Pancreas (tissue), 10 donors: ENCODE data around the gene PACRG. TPM values are rescaled to one million over a fixed set of nuclear protein-coding genes. Genes with fewer than 3 reads are reported as not detected.

Experiments
- ATAC-seq, 4 donors: fragments of 200-7000 bp; cut with Tn5 transposase; one replicate each; pipeline versions ENCODE4 v1.8.0 to v1.9.1; 2020; ENCODE audit warnings: mild to moderate bottlenecking in 4 of 4, moderate library complexity in 4 of 4
- DNase-seq, 6 donors: peaks; one replicate each; pipeline ENCODE4 v3.0.0-alpha.2; 2020
- FAIRE-seq: peaks from 2 replicates; lab custom pipeline; 2012; peaks lifted over from hg19 to GRCh38; lab: Jason Lieb, UNC
- H3K27ac ChIP-seq, 4 donors: fragments of 200-600 bp; sonication (generic); 1 replicate in 3 of 4; 2 replicates in 1 of 4; pipeline versions ENCODE4 v1.5.0 to v1.8.0; 2020
- H3K27me3 ChIP-seq, 4 donors: fragments of 200-600 bp; one replicate each; pipeline ENCODE4 v1.8.0; 2021
- H3K36me3 ChIP-seq, 3 donors: fragments of 200-600 bp; sonication (generic) in 1 of 3; one replicate each; pipeline versions ENCODE4 v1.5.0 to v1.8.0; 2020 to 2021
- H3K4me1 ChIP-seq, 3 donors: fragments of 200-600 bp; one replicate each; pipeline ENCODE4 v1.8.0; 2021
- H3K4me3 ChIP-seq, 4 donors: fragments of 200-600 bp; sonication (generic) in 2 of 4; one replicate each; pipeline versions ENCODE4 v1.5.0 to v1.8.0; 2020 to 2021
- H3K9me3 ChIP-seq, 4 donors: fragments of 200-600 bp; one replicate each; pipeline ENCODE4 v1.8.0; 2021
- CTCF ChIP-seq, 4 donors: fragments of 200-600 bp; sonication (generic) in 3 of 4; IDR thresholded peaks; one replicate each; pipeline versions ENCODE4 v1.5.0 to v1.8.0; 2021; ENCODE audit warnings: antibody characterized with exemption in 4 of 4
- WGBS, 2 donors: extraction: QIAGEN DNeasy Blood & Tissue Kit; methylation state at CpG; one replicate each; pipeline ENCODE4 v1.1.7; 2013; 5-methylcytosine and 5-hydroxymethylcytosine counted together
- intact Hi-C, 3 donors: fragments of 100-400 bp; cut with DNase I; formaldehyde crosslinking; loops; one replicate each; pipeline versions ENCODE4 v1.11.1 to v1.14.2; 2022
- polyA plus RNA-seq, 2 donors: library from polyadenylated mRNA; stranded (reverse); fragments of 200-250 nt; gene quantifications; one replicate each; pipeline ENCODE4 v1.2.3, GENCODE V29; 2013
- total RNA-seq, 6 donors: library from RNA; stranded (reverse); fragmentation: NEBNext Ultra II Directional in 4 of 6; extraction: Animal tissue kit (Norgen Biotek cat#: 25700) in 4 of 6; gene quantifications; one replicate each; pipeline versions ENCODE4 v1.2.1 to v1.2.4, GENCODE V29; 2021 to 2023
- donor health status: healthy with polysubstance abuse.
- donor health status: DM: no; HTN: no; CAD: no; lungs with moderate emphysema.
- donor health status: DM: no; HTN: no; CAD: no.
- donor health status: control.
- donor health status: control.
- donor health status: Bipolar disorder and iron deficiency.
- donor health status: DM: yes; HTN: yes; CAD: no.
- donor health status: DM: no; HTN: no; CAD: no.
- donor health status: DM: no; HTN: no; CAD: no.
- donor health status: DM: yes; HTN: yes; CAD: no.

Gene PACRG
- total and polyA plus RNA-seq, 8 donors = 2.5 to 7.1 (median 3.5) TPM

- intact Hi-C loops = no loop called here
- FAIRE-seq (peak; percentile 29), DNase-seq (no peak), ATAC-seq (no peak)
- H3K4me1 ChIP-seq = no peaks in the 10 kb centered on the region
- WGBS, 2 donors = 54 to 66% methylated on average over 1 of the region's 1 CpG
- H3K9me3 ChIP-seq = no peaks in the 10 kb centered on the region
- TF ChIP-seq CTCF (IDR thresholded peaks at IDR 0.05) = no peak
- H3K36me3 ChIP-seq = no peaks in the 10 kb centered on the region
- H3K27ac ChIP-seq = no peak overlapping the region
- H3K4me3 ChIP-seq = no peak overlapping the region
- no peaks in the 10 kb centered on the region for H3K27me3 ChIP-seq
These were observed 304.2 kb downstream of the PACRG start for GRCh38 chr6:163031931-163032330.

- Histone ChIP-seq H3K27ac (no peak overlapping the region), H3K27me3 (no peaks in the 10 kb centered on the region), H3K4me3 (no peak overlapping the region), H3K9me3 (no peaks in the 10 kb centered on the region), H3K36me3 (no peaks in the 10 kb centered on the region), H3K4me1 (no peaks in the 10 kb centered on the region)
- DNase-seq = no peak
- no peak for TF ChIP-seq CTCF (IDR thresholded peaks at IDR 0.05)
- 67 to 71% methylated on average over 3 of the region's 3 CpGs for WGBS, 2 donors
- no peak for ATAC-seq
- intact Hi-C loops = no loop called here
- no peak for FAIRE-seq
These were observed 308.4 kb downstream of the PACRG start for GRCh38 chr6:163036160-163036645.

- 80 to 91% methylated on average over 2 of the region's 2 CpGs for WGBS, 2 donors
- FAIRE-seq = no peak
These were observed 310.5 kb downstream of the PACRG start for GRCh38 chr6:163038317-163038716.

GRCh38 chr6:163048345-163048744 lies 320.6 kb downstream of the PACRG start:
- WGBS, 2 donors = 60 to 66% methylated on average over 5 of the region's 5 CpGs
- ATAC-seq = no peak
- H3K9me3 ChIP-seq = no peaks in the 10 kb centered on the region

More at GRCh38 chr6:163038317-163038716, 310.5 kb downstream of the PACRG start:
- Histone ChIP-seq H3K4me1 (no peaks in the 10 kb centered on the region), H3K36me3 (no peaks in the 10 kb centered on the region), H3K27me3 (no peaks in the 10 kb centered on the region), H3K9me3 (no peaks in the 10 kb centered on the region), H3K4me3 (no peak overlapping the region), H3K27ac (no peak overlapping the region)
- no peak for TF ChIP-seq CTCF (IDR thresholded peaks at IDR 0.05)
- ATAC-seq = no peak
- DNase-seq = no peak
- intact Hi-C loops = no loop called here

More at GRCh38 chr6:163048345-163048744, 320.6 kb downstream of the PACRG start:
- intact Hi-C loops = no loop called here
- Histone ChIP-seq H3K27me3 (no peaks in the 10 kb centered on the region), H3K36me3 (no peaks in the 10 kb centered on the region), H3K27ac (no peak overlapping the region), H3K4me1 (no peaks in the 10 kb centered on the region), H3K4me3 (no peak overlapping the region)
- no peak for TF ChIP-seq CTCF (IDR thresholded peaks at IDR 0.05)
- DNase-seq (no peak), FAIRE-seq (no peak)
